ENCODE data around the gene ADAMTSL3.

The ADAMTSL3 gene

GRCh38 chr15:83887961-83888360, 234.0 kb downstream of the ADAMTSL3 start:
- H3K9me3 ChIP-seq (ENCODE audit: control insufficient read depth in 2 of 2, low read length in 2 of 2) = no peaks in the 10 kb centered on the region
- H3K9ac ChIP-seq (ENCODE audit: low read depth in 1 of 2, low read length in 2 of 2) = no peak overlapping the region
- no peak overlapping the region for H3K27ac ChIP-seq (ENCODE audit: low read depth in 2 of 2, low read length in 2 of 2)
- no peak overlapping the region for H3K4me3 ChIP-seq (ENCODE audit: low read length in 2 of 2)
- no peaks in the 10 kb centered on the region for H3K36me3 ChIP-seq (ENCODE audit: control insufficient read depth in 2 of 2, insufficient read depth in 2 of 2, low read length in 2 of 2)
- H3K4me1 ChIP-seq (ENCODE audit: control insufficient read depth in 2 of 2, insufficient read depth in 2 of 2, low read length in 2 of 2) = no peaks in the 10 kb centered on the region
- no peaks in the 10 kb centered on the region for H3K27me3 ChIP-seq (ENCODE audit: control insufficient read depth in 2 of 2, insufficient read depth in 2 of 2, low read length in 2 of 2)

- no peaks in the 10 kb centered on the region for H3K9me3 ChIP-seq (ENCODE audit: control insufficient read depth in 2 of 2, low read length in 2 of 2)
- no peaks in the 10 kb centered on the region for H3K4me1 ChIP-seq (ENCODE audit: control insufficient read depth in 2 of 2, insufficient read depth in 2 of 2, low read length in 2 of 2)
- no peaks in the 10 kb centered on the region for H3K27me3 ChIP-seq (ENCODE audit: control insufficient read depth in 2 of 2, insufficient read depth in 2 of 2, low read length in 2 of 2)
- H3K4me3 ChIP-seq (ENCODE audit: low read length in 2 of 2) = no peak overlapping the region
- H3K9ac ChIP-seq (ENCODE audit: low read depth in 1 of 2, low read length in 2 of 2) = no peak overlapping the region
- no peak overlapping the region for H3K27ac ChIP-seq (ENCODE audit: low read depth in 2 of 2, low read length in 2 of 2)
- no peaks in the 10 kb centered on the region for H3K36me3 ChIP-seq (ENCODE audit: control insufficient read depth in 2 of 2, insufficient read depth in 2 of 2, low read length in 2 of 2)
These were observed 236.1 kb downstream of the ADAMTSL3 start for GRCh38 chr15:83889995-83890394.

DNA sequence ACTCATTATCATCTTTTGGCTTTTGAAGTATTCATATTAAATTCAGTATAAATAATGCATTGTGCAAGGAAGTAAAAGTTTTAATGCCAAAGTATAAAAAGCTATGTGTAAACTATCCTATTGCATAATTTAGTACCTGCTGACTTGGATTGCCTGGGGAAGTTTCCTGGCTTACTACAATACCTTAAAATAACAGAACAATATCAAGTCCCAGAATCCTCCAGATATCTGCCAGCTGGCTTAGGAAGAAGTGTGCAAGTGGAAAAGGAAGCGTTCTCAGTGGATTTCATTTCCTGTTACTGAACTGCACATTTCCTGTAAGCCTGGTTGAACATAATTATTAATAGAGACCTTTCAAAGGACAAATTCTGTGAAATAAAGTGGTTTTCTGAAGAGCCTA, 236.7 kb downstream of the ADAMTSL3 start:
- Histone ChIP-seq H3K4me1 (ENCODE audit: control insufficient read depth in 2 of 2, insufficient read depth in 2 of 2, low read length in 2 of 2) (no peaks in the 10 kb centered on the region), H3K27ac (ENCODE audit: low read depth in 2 of 2, low read length in 2 of 2) (no peak overlapping the region), H3K9ac (ENCODE audit: low read depth in 1 of 2, low read length in 2 of 2) (no peak overlapping the region), H3K27me3 (ENCODE audit: control insufficient read depth in 2 of 2, insufficient read depth in 2 of 2, low read length in 2 of 2) (no peaks in the 10 kb centered on the region), H3K36me3 (ENCODE audit: control insufficient read depth in 2 of 2, insufficient read depth in 2 of 2, low read length in 2 of 2) (no peaks in the 10 kb centered on the region), H3K4me3 (ENCODE audit: low read length in 2 of 2) (no peak overlapping the region), H3K9me3 (ENCODE audit: control insufficient read depth in 2 of 2, low read length in 2 of 2) (no peaks in the 10 kb centered on the region)

- no peaks in the 10 kb centered on the region for H3K9me3 ChIP-seq (ENCODE audit: control insufficient read depth in 2 of 2, low read length in 2 of 2)
- no peak overlapping the region for H3K9ac ChIP-seq (ENCODE audit: low read depth in 1 of 2, low read length in 2 of 2)
- no peaks in the 10 kb centered on the region for H3K36me3 ChIP-seq (ENCODE audit: control insufficient read depth in 2 of 2, insufficient read depth in 2 of 2, low read length in 2 of 2)
- no peaks in the 10 kb centered on the region for H3K4me1 ChIP-seq (ENCODE audit: control insufficient read depth in 2 of 2, insufficient read depth in 2 of 2, low read length in 2 of 2)
- no peak overlapping the region for H3K27ac ChIP-seq (ENCODE audit: low read depth in 2 of 2, low read length in 2 of 2)
- no peak overlapping the region for H3K4me3 ChIP-seq (ENCODE audit: low read length in 2 of 2)
- H3K27me3 ChIP-seq (ENCODE audit: control insufficient read depth in 2 of 2, insufficient read depth in 2 of 2, low read length in 2 of 2) = no peaks in the 10 kb centered on the region
These were observed 238.6 kb downstream of the ADAMTSL3 start for GRCh38 chr15:83892498-83892897.

DNA sequence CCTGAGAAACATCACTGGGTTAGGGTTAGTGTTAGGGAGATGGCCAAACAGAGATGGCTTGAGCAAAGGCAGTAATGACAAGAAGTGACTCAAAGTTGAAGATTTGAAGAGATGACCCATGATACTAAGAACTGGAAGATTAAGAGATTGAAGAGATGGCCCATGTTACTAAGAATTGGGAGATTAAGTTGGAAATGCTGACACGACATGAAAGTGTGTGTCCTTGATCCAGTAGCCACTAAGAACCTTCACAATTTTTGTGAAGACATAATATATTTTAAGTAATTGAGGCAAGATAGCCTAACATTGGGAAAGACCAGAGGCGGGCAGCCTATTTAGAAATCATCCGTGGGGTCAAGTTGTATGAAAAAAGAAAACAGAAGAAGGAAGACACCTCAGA, 239.4 kb downstream of the ADAMTSL3 start:
- H3K27ac ChIP-seq (ENCODE audit: low read depth in 2 of 2, low read length in 2 of 2) = no peak overlapping the region
- no peaks in the 10 kb centered on the region for H3K27me3 ChIP-seq (ENCODE audit: control insufficient read depth in 2 of 2, insufficient read depth in 2 of 2, low read length in 2 of 2)
- no peaks in the 10 kb centered on the region for H3K4me1 ChIP-seq (ENCODE audit: control insufficient read depth in 2 of 2, insufficient read depth in 2 of 2, low read length in 2 of 2)
- H3K9ac ChIP-seq (ENCODE audit: low read depth in 1 of 2, low read length in 2 of 2) = no peak overlapping the region
- H3K4me3 ChIP-seq (ENCODE audit: low read length in 2 of 2) = no peak overlapping the region
- H3K9me3 ChIP-seq (ENCODE audit: control insufficient read depth in 2 of 2, low read length in 2 of 2) = no peaks in the 10 kb centered on the region
- no peaks in the 10 kb centered on the region for H3K36me3 ChIP-seq (ENCODE audit: control insufficient read depth in 2 of 2, insufficient read depth in 2 of 2, low read length in 2 of 2)

DNA sequence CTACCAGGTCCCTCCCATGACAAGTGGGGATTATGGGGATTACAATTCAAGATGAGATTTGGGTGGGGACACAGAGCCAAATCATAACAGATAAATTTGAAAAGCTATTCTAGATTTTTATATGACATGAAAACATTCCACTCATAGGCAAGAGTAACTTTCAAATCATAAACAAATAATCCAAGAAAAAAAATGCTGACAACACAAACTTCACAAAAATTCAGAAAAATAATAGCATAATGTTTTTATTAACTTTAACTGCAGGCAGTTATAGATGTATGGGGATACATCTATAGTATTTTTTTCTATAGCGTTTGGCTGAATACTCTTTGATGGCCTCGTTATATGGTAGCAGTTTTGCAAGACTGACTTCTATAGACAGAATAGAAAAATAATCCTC, 243.1 kb downstream of the ADAMTSL3 start:
- Histone ChIP-seq H3K9ac (ENCODE audit: low read depth in 1 of 2, low read length in 2 of 2) (no peak overlapping the region), H3K4me1 (ENCODE audit: control insufficient read depth in 2 of 2, insufficient read depth in 2 of 2, low read length in 2 of 2) (no peaks in the 10 kb centered on the region), H3K4me3 (ENCODE audit: low read length in 2 of 2) (no peak overlapping the region), H3K27me3 (ENCODE audit: control insufficient read depth in 2 of 2, insufficient read depth in 2 of 2, low read length in 2 of 2) (no peaks in the 10 kb centered on the region), H3K27ac (ENCODE audit: low read depth in 2 of 2, low read length in 2 of 2) (no peak overlapping the region), H3K9me3 (ENCODE audit: control insufficient read depth in 2 of 2, low read length in 2 of 2) (no peaks in the 10 kb centered on the region), H3K36me3 (ENCODE audit: control insufficient read depth in 2 of 2, insufficient read depth in 2 of 2, low read length in 2 of 2) (no peaks in the 10 kb centered on the region)

GRCh38 chr15:83898361-83898760, 244.4 kb downstream of the ADAMTSL3 start:
- Histone ChIP-seq H3K27ac (ENCODE audit: low read depth in 2 of 2, low read length in 2 of 2) (no peak overlapping the region), H3K9me3 (ENCODE audit: control insufficient read depth in 2 of 2, low read length in 2 of 2) (no peaks in the 10 kb centered on the region), H3K27me3 (ENCODE audit: control insufficient read depth in 2 of 2, insufficient read depth in 2 of 2, low read length in 2 of 2) (no peaks in the 10 kb centered on the region), H3K9ac (ENCODE audit: low read depth in 1 of 2, low read length in 2 of 2) (no peak overlapping the region), H3K36me3 (ENCODE audit: control insufficient read depth in 2 of 2, insufficient read depth in 2 of 2, low read length in 2 of 2) (no peaks in the 10 kb centered on the region), H3K4me3 (ENCODE audit: low read length in 2 of 2) (no peak overlapping the region), H3K4me1 (ENCODE audit: control insufficient read depth in 2 of 2, insufficient read depth in 2 of 2, low read length in 2 of 2) (no peaks in the 10 kb centered on the region)

DNA sequence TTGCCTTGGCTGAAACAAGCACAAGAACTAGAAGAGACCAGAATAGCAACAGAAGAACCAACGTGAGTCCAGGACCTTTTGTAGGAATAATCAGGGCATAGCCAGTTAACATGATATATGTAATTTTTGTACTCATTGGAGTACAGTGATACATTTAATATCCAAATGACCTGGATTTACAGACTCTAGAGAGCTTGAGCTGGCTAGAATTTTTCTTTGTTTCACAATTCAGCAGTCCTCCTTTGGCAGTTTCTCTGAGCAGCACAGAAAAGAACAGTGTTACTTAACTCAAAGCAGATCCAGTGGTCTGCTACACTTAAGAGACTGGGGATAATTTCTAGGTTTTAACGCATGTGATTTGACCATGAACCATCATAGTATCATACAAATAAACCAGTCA, 245.7 kb downstream of the ADAMTSL3 start:
- Histone ChIP-seq H3K9me3 (ENCODE audit: control insufficient read depth in 2 of 2, low read length in 2 of 2) (no peaks in the 10 kb centered on the region), H3K4me3 (ENCODE audit: low read length in 2 of 2) (no peak overlapping the region), H3K9ac (ENCODE audit: low read depth in 1 of 2, low read length in 2 of 2) (no peak overlapping the region), H3K27me3 (ENCODE audit: control insufficient read depth in 2 of 2, insufficient read depth in 2 of 2, low read length in 2 of 2) (no peaks in the 10 kb centered on the region), H3K36me3 (ENCODE audit: control insufficient read depth in 2 of 2, insufficient read depth in 2 of 2, low read length in 2 of 2) (no peaks in the 10 kb centered on the region), H3K27ac (ENCODE audit: low read depth in 2 of 2, low read length in 2 of 2) (no peak overlapping the region), H3K4me1 (ENCODE audit: control insufficient read depth in 2 of 2, insufficient read depth in 2 of 2, low read length in 2 of 2) (no peaks in the 10 kb centered on the region)

GRCh38 chr15:83904107-83905040, 250.5 kb downstream of the ADAMTSL3 start:
- H3K27me3 ChIP-seq (ENCODE audit: control insufficient read depth in 2 of 2, insufficient read depth in 2 of 2, low read length in 2 of 2) = no peaks in the 10 kb centered on the region
- no peak overlapping the region for H3K27ac ChIP-seq (ENCODE audit: low read depth in 2 of 2, low read length in 2 of 2)
- H3K9ac ChIP-seq (ENCODE audit: low read depth in 1 of 2, low read length in 2 of 2) = no peak overlapping the region

GRCh38 chr15:83905556-83906273, 251.8 kb downstream of the ADAMTSL3 start:
- H3K4me3 ChIP-seq (ENCODE audit: low read length in 2 of 2) = no peak overlapping the region
- no peaks in the 10 kb centered on the region for H3K4me1 ChIP-seq (ENCODE audit: control insufficient read depth in 2 of 2, insufficient read depth in 2 of 2, low read length in 2 of 2)
- no peak overlapping the region for H3K9ac ChIP-seq (ENCODE audit: low read depth in 1 of 2, low read length in 2 of 2)
- no peaks in the 10 kb centered on the region for H3K36me3 ChIP-seq (ENCODE audit: control insufficient read depth in 2 of 2, insufficient read depth in 2 of 2, low read length in 2 of 2)
- peaks cover 0 to 2% of the 10 kb centered on the region in 2 donors for H3K9me3 ChIP-seq (ENCODE audit: control insufficient read depth in 2 of 2, low read length in 2 of 2)
- no peak overlapping the region for H3K27ac ChIP-seq (ENCODE audit: low read depth in 2 of 2, low read length in 2 of 2)
- H3K27me3 ChIP-seq (ENCODE audit: control insufficient read depth in 2 of 2, insufficient read depth in 2 of 2, low read length in 2 of 2) = no peaks in the 10 kb centered on the region

More at GRCh38 chr15:83904107-83905040, 250.5 kb downstream of the ADAMTSL3 start:
- Histone ChIP-seq H3K9me3 (ENCODE audit: control insufficient read depth in 2 of 2, low read length in 2 of 2) (peaks cover 0 to 2% of the 10 kb centered on the region in 2 donors), H3K36me3 (ENCODE audit: control insufficient read depth in 2 of 2, insufficient read depth in 2 of 2, low read length in 2 of 2) (no peaks in the 10 kb centered on the region), H3K4me3 (ENCODE audit: low read length in 2 of 2) (no peak overlapping the region), H3K4me1 (ENCODE audit: control insufficient read depth in 2 of 2, insufficient read depth in 2 of 2, low read length in 2 of 2) (no peaks in the 10 kb centered on the region)

Data from mucosa of rectum (tissue), 2 donors.